SU-DHL-6 (cell line): Measurements from ENCODE around the gene CLUH.

Experiments
- H2AFZ ChIP-seq: fragments of 200-600 bp; sonication (generic); 2 replicates; pipeline ENCODE4 v1.6.1; 2014; ENCODE audit warnings: low read depth, mild to moderate bottlenecking, moderate library complexity, mixed read lengths, antibody characterized with exemption, low read length; ENCODE audit not compliant: severe bottlenecking
- H3F3A ChIP-seq: fragments of 200-600 bp; shearing (Covaris generic); 2 replicates; pipeline ENCODE4 v1.6.0; 2016; ENCODE audit warnings: antibody characterized with exemption, mild to moderate bottlenecking; ENCODE audit not compliant: insufficient read depth
- H3K27ac ChIP-seq: fragments of 200-600 bp; sonication (generic); 2 replicates; pipeline ENCODE4 v1.5.1; 2016; ENCODE audit warnings: low read depth, mild to moderate bottlenecking, low read length, moderate library complexity, mixed read lengths
- H3K27me3 ChIP-seq: fragments of 200-600 bp; sonication (generic), shearing (Covaris generic); 2 replicates; pipeline ENCODE4 v1.6.0; 2014; ENCODE audit warnings: mild to moderate bottlenecking, low read length
- H3K36me3 ChIP-seq: fragments of 200-600 bp; sonication (generic); 2 replicates; pipeline ENCODE4 v1.6.1; 2014; ENCODE audit warnings: mild to moderate bottlenecking, low read length, mixed read lengths
- H3K4me2 ChIP-seq: fragments of 300-600, 200-600 bp; shearing (Covaris generic), sonication (generic); 2 replicates; pipeline ENCODE4 v1.6.0; 2014; ENCODE audit warnings: low read length, low read depth, mild to moderate bottlenecking; ENCODE audit not compliant: poor library complexity, severe bottlenecking
- H3K4me3 ChIP-seq: fragments of 200-600 bp; sonication (generic); 2 replicates; pipeline ENCODE4 v1.5.1; 2014; ENCODE audit warnings: antibody characterized with exemption, low read length, mild to moderate bottlenecking, mixed read lengths; ENCODE audit not compliant: insufficient read depth, poor library complexity, severe bottlenecking
- H3K79me2 ChIP-seq: fragments of 200-600 bp; sonication (generic); 2 replicates; pipeline ENCODE4 v1.6.1; 2014; ENCODE audit warnings: mild to moderate bottlenecking, low read length, moderate library complexity; ENCODE audit not compliant: insufficient read depth
- H3K9ac ChIP-seq: fragments of 200-600 bp; sonication (generic); 2 replicates; pipeline ENCODE4 v1.7.0; 2014; ENCODE audit warnings: mild to moderate bottlenecking, low read length
- H3K9me2 ChIP-seq: fragments of 200-600 bp; sonication (generic); replicated peaks from 2 replicates; pipeline ENCODE4 v1.6.1; 2014; ENCODE audit warnings: low read length; ENCODE audit not compliant: insufficient read depth
- H3K9me3 ChIP-seq: fragments of 200-600 bp; sonication (generic); 2 replicates; pipeline ENCODE4 v1.6.1; 2014; ENCODE audit warnings: low read length, mixed read lengths; ENCODE audit not compliant: insufficient read depth
- H4K20me1 ChIP-seq: fragments of 200-600 bp; sonication (generic); 2 replicates; pipeline ENCODE4 v1.6.1; 2014; ENCODE audit warnings: low read depth, mild to moderate bottlenecking, antibody characterized with exemption, low read length, moderate library complexity, mixed read lengths
- EZH2phosphoT487 ChIP-seq: fragments of 200-600 bp; sonication (generic), shearing (Covaris generic); conservative IDR thresholded peaks from 2 replicates; pipeline ENCODE4 v1.6.1; 2018; ENCODE audit warnings: mild to moderate bottlenecking, antibody characterized with exemption, low read length, moderate library complexity, mixed read lengths
- TF ChIP-seq, protein P1 (sequence below): fragments of 200-600 bp; sonication (generic); IDR thresholded peaks from one replicate; pipeline ENCODE4 v1.5.1; 2017; ENCODE audit warnings: antibody characterized with exemption, mild to moderate bottlenecking, low read length, moderate library complexity; ENCODE audit not compliant: insufficient read depth, poor library complexity, severe bottlenecking

Gene CLUH

DNA sequence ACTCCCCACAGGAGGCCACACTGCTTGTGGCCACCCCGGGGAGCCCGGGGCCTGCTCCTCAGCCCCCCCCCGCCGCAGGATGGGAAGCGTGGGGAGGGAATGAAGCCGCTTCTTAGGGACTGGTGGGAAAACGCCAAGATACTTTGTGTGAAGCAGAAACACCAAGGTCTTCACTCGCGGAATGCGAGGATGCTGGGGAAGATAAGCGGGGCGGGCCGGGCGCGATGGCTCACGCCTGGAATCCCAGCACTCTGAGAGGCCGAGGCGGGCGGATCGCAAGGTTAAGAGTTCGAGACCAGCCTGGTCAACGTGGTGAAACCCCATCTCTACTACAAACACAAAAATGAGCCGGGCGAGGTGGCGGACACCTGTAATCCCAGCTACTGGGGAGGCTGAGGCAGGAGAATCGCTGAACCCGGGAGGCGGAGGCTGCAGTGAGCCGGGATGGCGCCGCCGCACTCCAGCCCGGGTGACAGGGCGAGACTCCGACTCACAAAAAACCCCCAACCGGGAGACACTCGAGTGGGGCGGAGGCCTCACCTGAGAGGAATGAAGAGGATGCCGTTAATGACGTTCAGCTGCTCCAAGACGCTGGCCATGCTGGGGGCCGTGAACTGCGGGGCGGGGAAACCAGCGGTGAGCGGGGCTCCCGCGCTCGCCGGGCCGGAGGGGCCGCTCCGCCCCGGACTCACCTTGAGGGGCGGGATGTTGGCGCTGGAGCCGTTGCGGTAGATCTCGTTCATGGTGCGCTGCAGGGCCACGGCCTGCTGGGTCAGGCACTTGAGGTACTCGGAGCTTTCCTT is 20.3 kb downstream of the CLUH start:
- Histone ChIP-seq H3K4me2 (no peak overlapping the region), H3K36me3 (no peaks in the 10 kb centered on the region), H3K9ac (no peak overlapping the region), H3K9me2 (no peaks in the 10 kb centered on the region), H3K79me2 (no peaks in the 10 kb centered on the region), H3K27ac (no peak overlapping the region), H2AFZ (no peak overlapping the region), H3K4me3 (no peak overlapping the region), H3K9me3 (no peaks in the 10 kb centered on the region), H3K27me3 (no peaks in the 10 kb centered on the region), H4K20me1 (no peaks in the 10 kb centered on the region; the same call in 1 of the 2 replicates), H3F3A (peaks cover 22% of the 10 kb centered on the region)
- TF ChIP-seq EZH2phosphoT487, result no peak
- TF ChIP-seq, protein P1, sequence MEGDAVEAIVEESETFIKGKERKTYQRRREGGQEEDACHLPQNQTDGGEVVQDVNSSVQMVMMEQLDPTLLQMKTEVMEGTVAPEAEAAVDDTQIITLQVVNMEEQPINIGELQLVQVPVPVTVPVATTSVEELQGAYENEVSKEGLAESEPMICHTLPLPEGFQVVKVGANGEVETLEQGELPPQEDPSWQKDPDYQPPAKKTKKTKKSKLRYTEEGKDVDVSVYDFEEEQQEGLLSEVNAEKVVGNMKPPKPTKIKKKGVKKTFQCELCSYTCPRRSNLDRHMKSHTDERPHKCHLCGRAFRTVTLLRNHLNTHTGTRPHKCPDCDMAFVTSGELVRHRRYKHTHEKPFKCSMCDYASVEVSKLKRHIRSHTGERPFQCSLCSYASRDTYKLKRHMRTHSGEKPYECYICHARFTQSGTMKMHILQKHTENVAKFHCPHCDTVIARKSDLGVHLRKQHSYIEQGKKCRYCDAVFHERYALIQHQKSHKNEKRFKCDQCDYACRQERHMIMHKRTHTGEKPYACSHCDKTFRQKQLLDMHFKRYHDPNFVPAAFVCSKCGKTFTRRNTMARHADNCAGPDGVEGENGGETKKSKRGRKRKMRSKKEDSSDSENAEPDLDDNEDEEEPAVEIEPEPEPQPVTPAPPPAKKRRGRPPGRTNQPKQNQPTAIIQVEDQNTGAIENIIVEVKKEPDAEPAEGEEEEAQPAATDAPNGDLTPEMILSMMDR, result no peak

DNA sequence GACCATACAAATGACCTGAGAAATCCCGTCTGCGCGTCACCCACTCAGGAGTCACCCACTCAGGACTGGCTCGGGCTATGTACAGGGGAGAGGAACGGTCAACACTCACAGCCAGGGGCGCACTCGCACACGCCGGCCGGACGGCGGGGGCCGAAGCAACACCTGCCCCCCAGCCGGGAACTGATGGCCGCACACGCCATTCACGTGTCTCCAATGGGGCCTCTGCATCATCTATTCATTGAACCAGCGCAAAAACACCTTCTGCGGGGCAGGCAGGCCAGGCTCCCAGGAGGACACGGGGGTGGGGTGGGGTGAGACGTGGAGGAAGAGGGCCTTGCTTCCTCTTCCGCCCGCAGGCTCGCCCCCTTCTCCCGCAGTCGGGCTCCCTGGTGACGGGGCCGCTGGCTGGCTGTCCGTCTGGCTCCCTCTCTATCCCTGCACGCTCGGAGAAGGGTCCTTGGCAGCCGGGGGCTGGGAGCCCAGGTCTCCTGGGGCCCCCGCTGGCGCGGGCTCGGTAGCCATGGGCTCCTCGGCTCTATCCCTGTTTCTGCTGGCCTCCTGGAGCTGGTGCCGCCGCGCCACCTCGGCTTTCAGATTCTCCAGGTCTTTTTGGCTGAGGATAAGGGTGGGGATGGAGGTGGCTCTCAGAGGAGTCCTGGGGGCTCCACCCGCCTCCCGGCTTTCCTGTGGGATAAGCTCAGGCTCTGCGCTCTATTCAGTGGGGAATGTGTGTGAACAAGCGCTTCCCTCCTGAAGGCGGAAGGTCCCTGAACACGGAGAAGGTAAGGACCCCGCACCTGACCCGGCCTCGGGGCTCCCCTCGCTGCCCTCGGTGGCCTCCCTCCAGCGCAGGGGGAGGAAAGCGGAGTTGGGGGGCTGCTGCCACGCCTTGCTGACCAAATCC is 21.1 kb downstream of the CLUH start:
- H3K79me2 ChIP-seq, result no peaks in the 10 kb centered on the region
- no peak overlapping the region for H3K4me2 ChIP-seq
- H2AFZ ChIP-seq, result no peak overlapping the region
- no peaks in the 10 kb centered on the region for H3K27me3 ChIP-seq
- H3K36me3 ChIP-seq, result no peaks in the 10 kb centered on the region
- no peak for TF ChIP-seq EZH2phosphoT487
- TF ChIP-seq, protein P1, result no peak
- H3K4me3 ChIP-seq, result no peak overlapping the region
- no peak overlapping the region for H3K27ac ChIP-seq
- H3K9me2 ChIP-seq, result no peaks in the 10 kb centered on the region
- H4K20me1 ChIP-seq, result no peaks in the 10 kb centered on the region; the same call in 1 of the 2 replicates
- H3F3A ChIP-seq, result peaks cover 25% of the 10 kb centered on the region
- H3K9me3 ChIP-seq, result no peaks in the 10 kb centered on the region
- H3K9ac ChIP-seq, result no peak overlapping the region

DNA sequence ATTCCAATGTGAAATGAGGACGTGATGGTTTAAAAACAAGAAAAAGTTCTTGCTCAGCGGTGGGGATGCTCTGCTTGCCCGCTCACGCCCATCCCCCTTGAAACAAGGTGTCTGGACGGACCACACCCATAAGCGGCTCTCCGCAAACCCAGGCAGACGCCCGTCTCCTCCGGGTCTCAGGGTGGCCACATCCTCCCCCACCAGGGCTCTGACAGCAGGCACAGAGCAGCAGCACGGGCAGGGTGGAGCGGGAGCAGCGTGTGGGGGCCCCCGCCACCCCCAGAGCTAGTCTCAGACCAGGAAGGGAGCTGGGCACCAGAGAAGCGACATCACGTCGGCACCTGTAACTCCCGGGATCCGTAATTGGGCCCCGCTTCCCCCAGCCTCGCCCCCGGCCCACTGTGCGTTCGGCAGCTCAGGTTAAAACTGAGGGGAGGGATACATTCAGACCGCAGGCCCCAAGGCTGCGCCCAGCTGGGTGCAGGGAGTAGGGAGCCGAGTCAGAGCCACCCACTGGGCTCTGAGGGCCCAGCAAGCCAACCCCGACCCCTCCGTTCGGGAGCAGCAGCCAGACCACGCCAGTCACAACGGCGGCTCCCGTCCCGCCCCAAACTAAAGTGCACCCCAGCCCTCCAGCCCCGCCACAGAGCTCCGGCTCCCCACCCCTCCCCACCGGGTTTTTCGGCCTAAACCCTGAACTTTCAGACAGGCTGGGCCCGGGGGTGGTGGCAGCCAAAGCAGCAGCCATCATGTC is 22.0 kb downstream of the CLUH start:
- H3K9me2 ChIP-seq, result no peaks in the 10 kb centered on the region
- H3K36me3 ChIP-seq, result no peaks in the 10 kb centered on the region
- no peak overlapping the region for H3K4me2 ChIP-seq
- H3K9ac ChIP-seq, result no peak overlapping the region
- H3K79me2 ChIP-seq, result no peaks in the 10 kb centered on the region
- no peak overlapping the region for H3K4me3 ChIP-seq
- H3K27me3 ChIP-seq, result no peaks in the 10 kb centered on the region
- no peak for TF ChIP-seq EZH2phosphoT487
- H3K27ac ChIP-seq, result no peak overlapping the region
- H4K20me1 ChIP-seq, result no peaks in the 10 kb centered on the region; the same call in 1 of the 2 replicates
- H3K9me3 ChIP-seq, result no peaks in the 10 kb centered on the region
- H2AFZ ChIP-seq, result no peak overlapping the region
- peaks cover 30% of the 10 kb centered on the region for H3F3A ChIP-seq
